Naive thymus-derived CD8-positive, alpha-beta T cell (primary cell): Measurements from ENCODE around the gene KRT5. TPM values are rescaled to one million over a fixed set of nuclear protein-coding genes. Genes with fewer than 3 reads are reported as not detected.
A peak's percentile ranks its signal among the peaks of the same experiment; 100 is the strongest.
"Not testable (repeated sequence)": the region's sequence is repeated elsewhere in the genome, so short reads cannot be mapped to it uniquely, and the experiment has no call there.

Experiments
- ATAC-seq, 2 donors: fragments of 150-1000 bp; cut with Tn5 transposase in 1 of 2; sonication (Bioruptor Pico), chemical (Tn5 transposase) in 1 of 2; 1 replicate in 1 of 2; 2 replicates in 1 of 2; pipeline ENCODE4 v1.10.0; 2021; ENCODE audit warnings: mild to moderate bottlenecking in 2 of 2, moderate library complexity in 2 of 2
- POLR2A ChIA-PET: fragments of 350-600 bp; sonication (Branson Sonifier 250); formaldehyde crosslinking; loops from one replicate; lab custom pipeline; 2021; ENCODE audit warnings: antibody characterized with exemption; lab: Charles Lee
- DNase-seq, 10 donors: peaks; one replicate each; pipeline versions ENCODE4 v3.0.0 to v3.0.0-alpha.2; 2020 to 2022
- H3K27ac Mint-ChIP-seq, 10 donors: one replicate each; pipeline ENCODE4 v1.8.0; 2020 to 2022; ENCODE audit warnings: mild to moderate bottlenecking in 10 of 10, mixed read lengths in 10 of 10, moderate library complexity in 4 of 10, inconsistent platforms in 1 of 10
- H3K27me3 Mint-ChIP-seq, 5 donors: one replicate each; pipeline ENCODE4 v1.8.0; 2021 to 2022; ENCODE audit warnings: mixed read lengths in 5 of 5
- H3K36me3 Mint-ChIP-seq, 3 donors: one replicate each; pipeline ENCODE4 v1.8.0; 2020 to 2022; ENCODE audit warnings: mixed read lengths in 3 of 3, mild to moderate bottlenecking in 2 of 3, inconsistent platforms in 1 of 3
- H3K4me1 Mint-ChIP-seq, 4 donors: one replicate each; pipeline ENCODE4 v1.8.0; 2021 to 2022; ENCODE audit warnings: mixed read lengths in 4 of 4
- H3K4me3 Mint-ChIP-seq, 10 donors: one replicate each; pipeline ENCODE4 v1.8.0; 2020 to 2022; ENCODE audit warnings: mild to moderate bottlenecking in 10 of 10, mixed read lengths in 10 of 10, moderate library complexity in 6 of 10, inconsistent platforms in 1 of 10
- H3K9me3 Mint-ChIP-seq, 9 donors: one replicate each; pipeline ENCODE4 v1.8.0; 2020 to 2022; ENCODE audit warnings: mixed read lengths in 9 of 9, mild to moderate bottlenecking in 3 of 9, inconsistent platforms in 1 of 9, moderate library complexity in 1 of 9
- polyA plus RNA-seq, 3 donors: library from polyadenylated mRNA; unstranded; fragments of 300-500 nt; fragmentation: Illumina TruSeq; gene quantifications; one replicate each; pipeline ENCODE4 v1.2.3, GENCODE V29; 2021
- total RNA-seq, 8 experiments: library from RNA in 2 of 8; stranded (reverse) in 2 of 8; gene quantifications; one replicate each; pipeline ENCODE4 v1.2.3 and lab custom pipeline; 2021 to 2026

KRT5 gene
- total and polyA plus RNA-seq, 5 experiments from 2014 or later = not detected

DNA sequence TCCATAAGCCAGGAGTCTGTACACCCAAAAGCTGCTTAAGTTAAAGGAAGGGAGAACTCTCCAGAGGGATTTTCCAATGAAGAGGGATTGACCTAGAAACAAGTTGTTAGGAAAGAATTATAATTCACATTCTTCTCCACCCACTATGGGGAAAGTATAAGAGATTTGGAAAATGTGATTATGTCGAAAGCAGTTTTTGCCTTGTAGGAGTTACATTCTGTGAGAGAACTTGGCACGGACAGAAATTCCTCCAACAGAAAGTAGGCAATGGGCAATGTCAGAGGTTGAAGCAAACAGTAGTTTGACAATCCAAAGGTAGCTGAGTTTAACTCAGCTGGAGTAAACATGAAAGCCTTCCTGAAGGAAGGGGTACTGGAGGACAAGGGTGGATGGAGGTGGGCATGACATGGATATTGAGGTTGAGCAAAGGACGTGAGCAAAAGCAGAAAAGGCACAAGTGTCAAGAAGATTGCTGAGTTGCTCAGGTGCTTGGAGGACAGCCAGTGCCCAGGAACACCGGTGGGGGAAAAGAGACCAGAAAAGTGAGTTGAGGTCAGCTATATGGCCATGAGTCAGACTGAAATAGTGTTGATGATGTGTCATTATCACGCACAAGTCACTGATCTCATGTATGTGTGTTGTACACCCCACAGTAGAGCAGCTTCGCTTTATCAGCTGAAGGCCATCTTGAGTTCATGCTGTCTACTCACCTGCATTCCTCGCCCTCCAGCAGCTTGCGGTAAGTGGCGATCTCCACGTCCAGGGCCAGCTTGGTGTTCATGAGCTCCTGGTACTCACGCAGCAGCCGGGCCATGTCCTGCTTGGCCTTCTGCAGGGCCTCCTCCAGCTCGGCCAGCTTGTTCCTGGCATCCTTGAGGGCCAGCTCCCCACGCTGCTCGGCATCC, 4.0 kb downstream of the KRT5 start:
- POLR2A ChIA-PET = no interaction called here
- H3K27ac Mint-ChIP-seq = peak overlapping the region in 1 of 10 donors; percentile 9
- DNase-seq (peak in 1 of 10 donors; percentile 38), ATAC-seq (no peak)
- H3K4me1 Mint-ChIP-seq = no peaks in the 10 kb centered on the region
- peaks cover 0 to 9% (median 3%) of the 10 kb centered on the region in 9 donors for H3K9me3 Mint-ChIP-seq
- peaks cover 0 to 8% (median 0%) of the 10 kb centered on the region in 3 donors for H3K36me3 Mint-ChIP-seq
- no peak overlapping the region for H3K4me3 Mint-ChIP-seq
- peaks cover 0 to 19% (median 8%) of the 10 kb centered on the region in 5 donors for H3K27me3 Mint-ChIP-seq

DNA sequence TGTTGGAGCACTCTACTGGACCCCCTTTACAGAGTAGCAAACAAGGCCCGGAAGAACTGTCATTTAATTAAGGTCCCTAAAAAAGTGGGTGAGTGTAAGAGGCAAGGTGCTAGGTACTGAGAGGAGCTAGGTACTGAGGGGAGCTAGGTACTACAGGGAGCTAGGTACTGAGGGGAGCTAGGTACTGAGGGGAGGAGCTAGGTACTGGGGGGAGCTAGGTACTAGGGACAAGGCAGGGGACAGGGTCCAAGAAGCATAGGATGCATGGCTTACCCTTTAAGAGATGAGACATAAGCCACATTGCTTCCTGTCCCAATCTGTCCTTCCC, 4.9 kb downstream of the KRT5 start:
- POLR2A ChIA-PET = no interaction called here
- no peaks in the 10 kb centered on the region for H3K4me1 Mint-ChIP-seq
- H3K27me3 Mint-ChIP-seq = peaks cover 1 to 21% (median 9%) of the 10 kb centered on the region in 5 donors
- DNase-seq (peak in 1 of 10 donors; percentile 30), ATAC-seq (no peak)
- peaks cover 0 to 13% (median 8%) of the 10 kb centered on the region in 9 donors for H3K9me3 Mint-ChIP-seq
- H3K4me3 Mint-ChIP-seq = no peak overlapping the region
- H3K36me3 Mint-ChIP-seq = peaks cover 0 to 11% (median 2%) of the 10 kb centered on the region in 3 donors
- no peak overlapping the region for H3K27ac Mint-ChIP-seq

DNA sequence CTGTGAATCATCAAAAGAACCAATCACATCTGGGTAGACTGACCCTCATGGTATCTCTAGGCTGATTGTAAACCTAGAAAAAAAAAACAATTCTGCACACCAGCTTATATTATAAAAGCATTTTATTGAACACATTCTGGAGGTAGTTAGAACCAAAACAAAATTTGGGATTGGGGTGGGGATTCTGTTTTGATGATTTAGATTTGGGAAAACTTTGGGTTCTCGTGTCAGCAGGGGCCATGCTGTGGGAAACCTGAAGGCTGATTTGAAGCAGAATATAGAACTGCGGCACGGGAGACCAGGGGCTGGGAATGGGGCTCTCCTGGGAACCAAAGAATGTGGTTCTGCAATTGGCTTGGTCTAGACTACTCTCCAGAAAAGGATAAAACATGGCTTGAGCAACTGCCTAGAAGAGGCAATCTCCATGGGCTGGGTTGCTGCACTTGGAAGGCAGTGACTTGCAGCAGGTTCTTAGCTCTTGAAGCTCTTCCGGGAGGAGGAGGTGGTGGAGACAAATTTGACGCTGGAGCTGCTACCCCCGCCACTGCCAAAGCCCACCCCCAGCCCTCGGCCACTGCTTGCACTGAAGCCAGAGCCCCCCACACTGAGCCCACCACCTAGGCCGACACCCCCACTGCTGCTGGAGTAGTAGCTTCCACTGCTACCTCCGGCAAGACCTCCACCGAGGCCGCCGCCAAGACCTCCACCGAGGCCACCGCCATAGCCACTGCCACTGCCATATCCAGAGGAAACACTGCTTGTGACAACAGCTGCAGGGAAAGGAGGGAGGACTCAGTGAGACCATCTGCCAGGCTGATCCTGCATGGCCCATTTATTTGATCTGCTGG, 5.5 kb downstream of the KRT5 start:
- Mint-ChIP-seq H3K9me3 (peaks cover 0 to 13% (median 8%) of the 10 kb centered on the region in 9 donors), H3K4me3 (no peak overlapping the region), H3K27me3 (peaks cover 5 to 26% (median 11%) of the 10 kb centered on the region in 5 donors), H3K27ac (no peak overlapping the region), H3K4me1 (no peaks in the 10 kb centered on the region), H3K36me3 (peaks cover 0 to 11% (median 4%) of the 10 kb centered on the region in 3 donors)
- DNase-seq (peak in 1 of 10 donors; percentile 27), ATAC-seq (no peak)
- POLR2A ChIA-PET = no interaction called here

DNA sequence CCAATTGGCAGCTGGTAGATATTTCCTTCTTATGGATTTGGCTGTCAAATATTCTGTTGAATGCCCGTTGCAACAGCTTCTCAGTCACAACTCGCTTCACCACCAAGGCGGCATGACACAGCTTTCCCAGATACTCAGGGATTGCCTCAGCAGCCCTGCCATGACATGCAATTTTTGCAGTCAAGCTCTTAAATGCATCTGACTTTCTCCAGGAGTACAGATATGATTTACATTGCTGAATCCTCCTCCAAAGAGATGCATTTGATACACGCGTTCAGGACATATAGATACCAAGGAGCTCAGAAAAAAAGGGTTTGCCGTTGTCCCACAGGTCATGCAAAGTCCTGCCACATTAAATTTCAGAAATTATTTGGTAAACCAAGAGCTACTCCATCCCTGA, 6.5 kb downstream of the KRT5 start:
- peaks cover 0 to 13% (median 8%) of the 10 kb centered on the region in 9 donors for H3K9me3 Mint-ChIP-seq
- peaks cover 0 to 11% (median 4%) of the 10 kb centered on the region in 3 donors for H3K36me3 Mint-ChIP-seq
- no peak for DNase-seq
- H3K27ac Mint-ChIP-seq = no peak overlapping the region
- peaks cover 6 to 35% (median 14%) of the 10 kb centered on the region in 5 donors for H3K27me3 Mint-ChIP-seq
- H3K4me3 Mint-ChIP-seq = no peak overlapping the region
- POLR2A ChIA-PET = no interaction called here
- no peaks in the 10 kb centered on the region for H3K4me1 Mint-ChIP-seq
- ATAC-seq = no peak

DNA sequence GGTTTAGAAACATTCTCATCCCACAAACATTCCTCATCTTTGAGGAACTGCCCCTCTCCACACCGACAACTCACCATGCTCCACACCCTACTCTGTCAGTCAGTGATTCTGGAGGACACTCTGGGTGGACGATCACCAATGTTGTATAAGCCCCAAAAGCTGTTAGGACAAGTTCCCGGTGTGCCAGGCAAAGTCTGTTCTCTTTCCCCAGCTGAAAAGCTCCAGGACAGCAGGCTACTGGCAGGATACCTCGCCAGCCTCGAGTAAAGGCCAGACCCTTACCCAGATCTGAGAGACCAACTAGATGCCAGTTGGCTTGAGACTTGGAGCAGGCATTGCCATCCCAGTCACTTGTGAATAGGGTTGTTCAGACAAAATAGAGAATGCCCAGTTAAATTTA, 12.0 kb downstream of the KRT5 start:
- H3K36me3 Mint-ChIP-seq = peaks cover 0 to 11% (median 4%) of the 10 kb centered on the region in 3 donors
- H3K27me3 Mint-ChIP-seq = peaks cover 16 to 63% (median 26%) of the 10 kb centered on the region in 5 donors
- H3K9me3 Mint-ChIP-seq = peaks cover 0 to 15% (median 10%) of the 10 kb centered on the region in 9 donors
- POLR2A ChIA-PET = no interaction called here
- no peak for DNase-seq
- no peak for ATAC-seq
- peak overlapping the region in 1 of 10 donors; percentile 42 for H3K27ac Mint-ChIP-seq
- H3K4me3 Mint-ChIP-seq = no peak overlapping the region
- H3K4me1 Mint-ChIP-seq = peaks cover 0 to 8% (median 3%) of the 10 kb centered on the region in 4 donors

DNA sequence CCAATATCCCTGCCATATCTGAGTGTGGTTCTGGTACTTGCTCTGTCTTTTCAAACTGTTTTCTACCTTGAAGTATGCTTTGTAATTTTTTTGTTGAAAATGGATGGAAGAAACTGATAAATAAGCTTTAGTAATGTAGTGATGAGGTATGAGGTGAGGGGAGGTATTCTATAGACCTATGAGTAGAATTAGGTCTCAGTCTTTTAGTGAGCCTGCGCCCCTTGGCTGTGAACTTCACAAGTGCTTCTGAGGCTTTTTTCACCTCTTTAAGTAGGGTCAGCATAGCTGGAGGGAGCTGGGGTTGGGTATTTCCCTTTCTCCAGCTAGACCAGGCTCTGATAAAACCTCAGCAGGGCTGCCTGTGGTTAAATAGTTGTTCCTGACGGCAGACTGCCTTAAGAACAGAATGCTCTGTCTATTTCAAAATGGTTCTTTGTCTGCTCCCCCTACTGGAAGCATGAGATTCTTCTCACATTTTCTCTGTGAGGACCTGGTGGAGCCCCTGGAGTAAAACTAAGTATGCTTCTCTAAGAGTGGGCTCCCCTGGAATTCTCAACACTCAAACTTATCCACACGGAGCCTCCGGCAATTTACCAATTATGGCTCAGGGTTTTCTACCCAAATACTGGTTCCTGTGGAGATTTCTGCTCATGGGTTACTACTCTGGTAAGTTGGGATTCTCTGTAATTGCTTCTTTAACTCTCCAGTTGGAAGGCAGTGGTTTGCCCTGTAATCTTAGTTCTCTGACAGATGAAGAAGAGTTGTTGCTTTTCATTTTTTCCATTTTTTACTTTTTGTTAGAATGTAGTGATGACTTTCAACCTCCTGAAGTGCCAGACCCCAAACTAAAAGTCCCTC, 13.1 kb downstream of the KRT5 start:
- peak in 3 of 10 donors; percentile 29 to 45 (median 40) for DNase-seq
- POLR2A ChIA-PET = no interaction called here
- Mint-ChIP-seq H3K4me3 (no peak overlapping the region), H3K36me3 (peaks cover 0 to 11% (median 4%) of the 10 kb centered on the region in 3 donors), H3K27ac (no peak overlapping the region), H3K4me1 (peaks cover 0 to 8% (median 3%) of the 10 kb centered on the region in 4 donors), H3K9me3 (peaks cover 0 to 20% (median 10%) of the 10 kb centered on the region in 9 donors), H3K27me3 (peaks cover 16 to 54% (median 26%) of the 10 kb centered on the region in 5 donors)
- ATAC-seq = peak; percentile 62 to 72

DNA sequence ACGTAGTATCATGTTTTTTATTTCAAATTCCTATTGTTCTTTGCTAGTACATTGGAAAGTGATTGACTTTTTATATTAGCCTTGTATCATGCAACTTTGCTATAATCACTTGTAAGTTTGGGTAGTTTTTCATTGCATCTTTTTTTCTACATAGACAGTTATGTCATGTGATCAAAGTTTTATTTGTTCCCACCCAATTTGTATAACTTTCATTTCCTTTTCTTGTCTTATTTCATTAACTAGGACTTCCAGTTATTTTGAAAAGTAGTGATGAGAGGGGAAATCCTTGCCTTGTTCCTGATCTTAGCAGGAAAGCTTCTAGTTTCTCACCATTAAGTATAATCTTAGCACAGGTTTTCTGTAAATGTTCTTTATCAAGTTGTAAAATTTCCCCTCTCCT, 17.3 kb downstream of the KRT5 start:
- ATAC-seq (no peak), DNase-seq (no peak)
- H3K36me3 Mint-ChIP-seq = no peaks in the 10 kb centered on the region
- peaks cover 0 to 7% (median 0%) of the 10 kb centered on the region in 9 donors for H3K9me3 Mint-ChIP-seq
- POLR2A ChIA-PET = no interaction called here
- H3K27ac Mint-ChIP-seq = no peak overlapping the region
- H3K27me3 Mint-ChIP-seq = peaks cover 11 to 37% (median 23%) of the 10 kb centered on the region in 5 donors
- H3K4me1 Mint-ChIP-seq = peaks cover 0 to 8% (median 3%) of the 10 kb centered on the region in 4 donors
- no peak overlapping the region for H3K4me3 Mint-ChIP-seq

DNA sequence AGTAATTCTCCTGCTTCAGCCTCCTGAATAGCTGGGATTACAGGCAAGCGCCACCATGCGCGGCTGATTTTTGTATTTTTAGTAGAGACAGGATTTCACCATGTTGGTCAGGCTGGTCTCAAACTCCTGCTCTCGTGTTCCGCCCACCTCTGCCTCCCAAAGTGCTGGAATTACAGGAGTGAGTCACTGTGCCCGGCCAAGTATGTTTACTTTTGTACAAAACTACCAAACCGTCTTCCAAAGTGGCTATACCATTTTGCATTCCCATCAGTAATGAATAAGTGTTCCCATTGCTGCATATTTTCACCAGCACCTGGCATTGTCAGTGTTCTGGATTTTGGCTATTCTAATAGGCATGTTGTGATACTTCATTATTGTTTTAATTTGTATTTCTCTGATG, 18.7 kb downstream of the KRT5 start:
- POLR2A ChIA-PET = no interaction called here
- Mint-ChIP-seq H3K27ac (no peak overlapping the region), H3K4me3 (no peak overlapping the region), H3K36me3 (no peaks in the 10 kb centered on the region), H3K27me3 (peaks cover 6 to 32% (median 14%) of the 10 kb centered on the region in 5 donors), H3K9me3 (peaks cover 0 to 7% (median 0%) of the 10 kb centered on the region in 9 donors), H3K4me1 (no peaks in the 10 kb centered on the region)
- ATAC-seq = no peak
- no peak for DNase-seq

DNA sequence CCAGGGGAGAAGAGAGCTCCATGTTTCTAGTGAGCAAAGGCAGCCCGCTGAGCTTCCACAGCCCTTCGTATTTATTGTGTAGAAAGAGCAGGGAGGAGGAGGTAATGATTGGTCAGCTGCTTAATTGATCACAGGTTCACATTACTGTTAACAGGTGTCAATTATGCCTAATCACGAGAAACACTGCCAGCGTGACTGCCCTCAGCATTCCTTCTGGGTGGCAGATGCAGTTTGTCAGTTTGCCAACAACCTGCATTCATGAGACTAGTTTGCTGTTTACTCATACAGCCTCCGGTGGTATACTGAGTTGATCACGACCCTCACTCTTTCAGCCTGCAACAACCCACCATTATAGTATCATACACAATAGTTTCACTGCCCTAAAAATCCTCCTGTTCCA, 19.6 kb downstream of the KRT5 start:
- H3K4me3 Mint-ChIP-seq, H3K36me3 Mint-ChIP-seq, H3K4me1 Mint-ChIP-seq, ATAC-seq, H3K9me3 Mint-ChIP-seq, H3K27ac Mint-ChIP-seq, DNase-seq, POLR2A ChIA-PET: not testable (repeated sequence)
- peaks cover 3 to 30% (median 7%) of the 10 kb centered on the region in 5 donors for H3K27me3 Mint-ChIP-seq

DNA sequence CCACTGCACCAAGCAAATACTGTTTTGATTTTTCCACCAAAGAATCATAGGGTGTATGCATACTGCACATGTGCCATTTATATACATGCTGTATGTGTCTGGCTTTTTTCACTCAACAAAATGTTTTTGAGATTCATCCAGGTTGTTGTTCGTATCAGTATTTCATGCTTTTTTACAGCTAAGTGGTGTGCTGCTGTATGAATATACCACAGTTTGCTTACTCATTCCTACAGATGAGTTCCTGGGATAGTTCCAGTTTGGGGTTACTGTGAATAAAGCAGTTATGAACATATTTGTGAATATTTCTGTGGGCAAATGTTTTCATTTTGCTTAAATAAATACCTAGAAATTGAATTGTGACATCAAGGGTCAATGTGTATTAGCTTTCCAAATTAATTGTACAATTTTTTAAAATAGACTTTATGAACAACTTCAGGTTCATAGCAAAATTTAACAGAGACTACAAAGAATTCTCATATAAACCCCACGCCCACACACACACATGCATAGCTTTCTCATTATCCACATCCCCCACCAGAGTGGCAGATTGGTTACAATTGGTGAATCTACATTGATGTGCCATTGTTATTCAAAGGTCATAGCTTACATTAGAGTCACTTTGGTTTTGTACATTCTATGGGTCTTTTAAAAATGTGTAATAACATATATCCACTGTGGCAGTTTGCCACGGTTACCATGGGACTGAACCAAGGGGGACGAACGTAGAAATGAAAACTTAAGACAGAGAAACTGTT, 20.2 kb downstream of the KRT5 start:
- no peak overlapping the region for H3K4me3 Mint-ChIP-seq
- peaks cover 0 to 7% (median 0%) of the 10 kb centered on the region in 9 donors for H3K9me3 Mint-ChIP-seq
- H3K27ac Mint-ChIP-seq = no peak overlapping the region
- peaks cover 0 to 5% (median 3%) of the 10 kb centered on the region in 4 donors for H3K4me1 Mint-ChIP-seq
- DNase-seq = no peak
- POLR2A ChIA-PET = no interaction called here
- peaks cover 1 to 24% (median 5%) of the 10 kb centered on the region in 5 donors for H3K27me3 Mint-ChIP-seq
- H3K36me3 Mint-ChIP-seq = no peaks in the 10 kb centered on the region
- ATAC-seq = no peak

DNA sequence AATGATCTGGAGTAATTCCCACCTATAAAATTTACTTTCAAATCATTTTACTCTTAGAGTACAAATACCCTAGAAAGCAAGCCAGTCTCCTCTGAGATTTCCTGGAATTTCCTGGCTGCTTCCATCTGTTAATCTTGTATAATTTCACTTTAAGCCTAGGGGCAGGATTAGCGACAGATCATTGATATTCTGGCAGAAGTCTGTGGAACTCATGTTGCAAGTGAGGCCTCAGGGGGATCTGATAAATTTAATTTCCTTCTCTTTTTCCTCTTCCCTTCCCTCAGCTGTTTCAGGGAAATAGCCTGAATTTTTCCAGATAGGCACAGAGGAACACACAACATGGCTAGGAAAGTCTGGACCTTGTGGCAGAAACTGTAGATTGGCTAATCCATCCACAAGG, 21.2 kb downstream of the KRT5 start:
- peaks cover 0 to 7% (median 0%) of the 10 kb centered on the region in 9 donors for H3K9me3 Mint-ChIP-seq
- peaks cover 0 to 5% (median 3%) of the 10 kb centered on the region in 4 donors for H3K4me1 Mint-ChIP-seq
- peaks cover 6 to 27% (median 10%) of the 10 kb centered on the region in 5 donors for H3K27me3 Mint-ChIP-seq
- no peak overlapping the region for H3K27ac Mint-ChIP-seq
- POLR2A ChIA-PET = no interaction called here
- no peak for ATAC-seq
- no peak overlapping the region for H3K4me3 Mint-ChIP-seq
- H3K36me3 Mint-ChIP-seq = no peaks in the 10 kb centered on the region
- DNase-seq = no peak
